ENCODE data around the gene NT5C3A. TPM values are rescaled to one million over a fixed set of nuclear protein-coding genes. Genes with fewer than 3 reads are reported as not detected.
A peak's percentile ranks its signal among the peaks of the same experiment; 100 is the strongest.

The NT5C3A gene
- polyA plus RNA-seq, 1 experiment = 11.0 TPM

DNA sequence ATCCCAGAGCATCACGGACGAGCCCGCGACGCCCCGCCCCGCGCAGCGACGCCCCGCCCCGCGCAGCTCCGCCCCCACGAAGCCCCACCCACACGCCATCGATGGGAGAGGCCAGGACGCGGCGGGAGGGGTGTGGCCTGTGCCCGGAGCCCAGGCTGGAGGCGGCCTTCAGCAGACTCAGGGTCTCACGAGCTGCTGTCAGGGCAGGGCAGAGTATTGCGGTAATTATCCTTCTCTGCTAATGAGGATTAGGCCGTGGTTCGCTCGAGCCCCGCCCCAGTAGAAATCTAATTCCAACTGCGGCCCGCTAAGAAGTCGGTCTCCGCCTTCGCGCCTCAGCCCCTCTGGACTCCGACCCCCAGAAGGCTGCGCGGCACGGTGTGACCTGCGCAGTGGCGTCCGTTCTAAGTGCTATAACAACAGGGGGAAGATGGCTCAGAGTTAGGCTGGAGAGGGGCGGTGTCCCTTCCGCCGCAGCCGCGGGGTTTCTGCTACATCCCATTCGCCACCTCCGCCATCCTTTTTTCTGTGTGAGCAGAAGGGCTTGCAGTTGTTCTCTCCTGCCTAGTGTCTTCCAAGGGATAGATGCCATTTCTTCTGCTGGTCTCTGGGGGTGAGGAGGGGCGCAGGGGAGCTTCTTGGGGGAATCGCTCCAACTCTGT, 337 bp upstream of the NT5C3A start:
- 0 out of 2 replicates have a peak, but pooled peaks have one; percentile 3 for TF ChIP-seq CTCF (IDR thresholded peaks at IDR 0.05; ENCODE audit: insufficient read depth, low read depth, low read length)
- POLR2A ChIA-PET = interaction anchor here (0.6 to 1.1 kb wide), 3 partner anchors 23 to 120 kb away, joined by 3 read pairs; no protein-coding TSS in a partner anchor
- Histone ChIP-seq H3K27me3 (ENCODE audit: control insufficient read depth, insufficient read depth, low read length) (no peaks in the 10 kb centered on the region), H3K4me3 (ENCODE audit: low read depth, low read length) (peak overlapping the region; percentile 58), H3K36me3 (ENCODE audit: control insufficient read depth, insufficient read depth, low read length) (no peaks in the 10 kb centered on the region)
- DNase-seq (ENCODE audit: low read depth) = peak; percentile 69
- CTCF ChIA-PET = interaction anchor here (0.6 to 3.7 kb wide), 4 partner anchors 10 to 120 kb away, joined by 3 to 19 read pairs (median 8); partner anchors contain the start of gene RP9

GRCh38 chr7:33061282-33061937, 1.2 kb downstream of the NT5C3A start:
- H3K4me3 ChIP-seq (ENCODE audit: low read depth, low read length) = peak overlapping the region; percentile 58
- no peaks in the 10 kb centered on the region for H3K27me3 ChIP-seq (ENCODE audit: control insufficient read depth, insufficient read depth, low read length)
- ChIA-PET POLR2A (no interaction called here), CTCF (interaction anchor here (3.7 kb wide), 1 partner anchor 47 kb away, joined by 19 read pairs; the partner anchor contains the start of gene RP9)
- no peak for DNase-seq (ENCODE audit: low read depth)
- no peak for TF ChIP-seq CTCF (IDR thresholded peaks at IDR 0.05; ENCODE audit: insufficient read depth, low read depth, low read length)
- H3K36me3 ChIP-seq (ENCODE audit: control insufficient read depth, insufficient read depth, low read length) = no peaks in the 10 kb centered on the region

DNA sequence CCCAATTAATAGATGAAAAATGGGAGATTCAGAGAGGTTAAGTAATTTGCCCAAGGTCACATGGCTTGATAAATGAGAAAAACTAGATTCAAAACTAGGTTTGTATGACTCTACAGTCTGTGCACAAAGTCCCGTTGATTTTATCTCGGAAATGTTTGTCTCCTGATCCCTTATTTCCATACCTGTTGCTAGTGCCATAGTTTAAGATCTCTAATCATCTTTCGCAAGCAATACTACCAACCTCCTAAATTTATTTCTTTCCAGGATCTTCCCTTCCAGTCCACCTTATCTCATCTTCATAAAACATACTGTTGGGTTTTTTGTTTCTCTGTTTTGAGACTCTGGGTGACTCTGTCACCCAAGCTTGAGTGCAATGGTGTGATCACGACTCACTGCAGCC, 2.9 kb downstream of the NT5C3A start:
- Histone ChIP-seq H3K36me3 (ENCODE audit: control insufficient read depth, insufficient read depth, low read length) (no peaks in the 10 kb centered on the region), H3K27me3 (ENCODE audit: control insufficient read depth, insufficient read depth, low read length) (no peaks in the 10 kb centered on the region), H3K4me3 (ENCODE audit: low read depth, low read length) (no peak overlapping the region)
- no peak for TF ChIP-seq CTCF (IDR thresholded peaks at IDR 0.05; ENCODE audit: insufficient read depth, low read depth, low read length)
- DNase-seq (ENCODE audit: low read depth) = no peak
- ChIA-PET CTCF (interaction anchor here (1.3 kb wide), 2 partner anchors 11 to 259 kb away, joined by 3 read pairs; no protein-coding TSS in a partner anchor), POLR2A (no interaction called here)

- no peak for TF ChIP-seq CTCF (IDR thresholded peaks at IDR 0.05; ENCODE audit: insufficient read depth, low read depth, low read length)
- Histone ChIP-seq H3K27me3 (ENCODE audit: control insufficient read depth, insufficient read depth, low read length) (no peaks in the 10 kb centered on the region), H3K4me3 (ENCODE audit: low read depth, low read length) (no peak overlapping the region), H3K36me3 (ENCODE audit: control insufficient read depth, insufficient read depth, low read length) (no peaks in the 10 kb centered on the region)
- CTCF ChIA-PET = interaction anchor here (0.5 to 1.1 kb wide), 2 partner anchors 8 to 15 kb away, joined by 3 read pairs; no protein-coding TSS in a partner anchor
- DNase-seq (ENCODE audit: low read depth) = no peak
- POLR2A ChIA-PET = interaction anchor here (0.6 kb wide), 1 partner anchor 11 kb away, joined by 3 read pairs; no protein-coding TSS in a partner anchor
Measured at GRCh38 chr7:33055158-33055557, 7.4 kb downstream of the NT5C3A start.

- no peak for TF ChIP-seq CTCF (IDR thresholded peaks at IDR 0.05; ENCODE audit: insufficient read depth, low read depth, low read length)
- CTCF ChIA-PET = interaction anchor here (0.5 to 1.1 kb wide), 2 partner anchors 8 to 14 kb away, joined by 3 read pairs; no protein-coding TSS in a partner anchor
- no peaks in the 10 kb centered on the region for H3K36me3 ChIP-seq (ENCODE audit: control insufficient read depth, insufficient read depth, low read length)
- POLR2A ChIA-PET = no interaction called here
- no peak overlapping the region for H3K4me3 ChIP-seq (ENCODE audit: low read depth, low read length)
- no peak for DNase-seq (ENCODE audit: low read depth)
- no peaks in the 10 kb centered on the region for H3K27me3 ChIP-seq (ENCODE audit: control insufficient read depth, insufficient read depth, low read length)
Measured at GRCh38 chr7:33054261-33054964, 8.2 kb downstream of the NT5C3A start.
